WI38 (cell line): ENCODE data around the gene ZNF792.

Experiments
- H3K4me3 ChIP-seq: 2 replicates; pipeline ENCODE4 v1.5.1; 2011; ENCODE audit warnings: low read depth, mild to moderate bottlenecking, control low read depth, low read length
- CTCF ChIP-seq: IDR thresholded peaks from 2 replicates; pipeline ENCODE4 v1.5.1; 2012; ENCODE audit warnings: low read depth, mild to moderate bottlenecking, control low read depth, low read length

The ZNF792 gene

GRCh38 chr19:34961775-34962686 lies 2.0 kb downstream of the ZNF792 start:
- no peak for TF ChIP-seq CTCF
- peak overlapping the region; percentile 86 for H3K4me3 ChIP-seq

- no peak for TF ChIP-seq CTCF
- H3K4me3 ChIP-seq: no peak overlapping the region
Observed at GRCh38 chr19:34960940-34961679, 2.9 kb downstream of the ZNF792 start.

GRCh38 chr19:34960103-34960805 lies 3.8 kb downstream of the ZNF792 start:
- H3K4me3 ChIP-seq: no peak overlapping the region
- no peak for TF ChIP-seq CTCF

- TF ChIP-seq CTCF: no peak
- H3K4me3 ChIP-seq: no peak overlapping the region
Observed at GRCh38 chr19:34959021-34959420, 5.0 kb downstream of the ZNF792 start.

GRCh38 chr19:34957830-34958751 lies 5.9 kb downstream of the ZNF792 start:
- no peak overlapping the region for H3K4me3 ChIP-seq
- no peak for TF ChIP-seq CTCF

GRCh38 chr19:34953092-34953491 lies 10.9 kb downstream of the ZNF792 start:
- H3K4me3 ChIP-seq: no peak overlapping the region
- TF ChIP-seq CTCF: no peak
